GM12872 (cell line): ENCODE data around the gene HELT.

ENCODE experiments used
- CTCF ChIP-seq: IDR thresholded peaks from 3 replicates; pipeline ENCODE4 v1.5.1; 2011; ENCODE audit warnings: low read depth, mild to moderate bottlenecking, low read length, moderate library complexity; ENCODE audit not compliant: insufficient read depth

The HELT gene

GRCh38 chr4:185013417-185014125 is 4.7 kb upstream of the HELT start:
- TF ChIP-seq CTCF: no peak

- no peak for TF ChIP-seq CTCF
These were observed 3.2 kb upstream of the HELT start for GRCh38 chr4:185015108-185015507.

- no peak for TF ChIP-seq CTCF
These were observed 2.0 kb upstream of the HELT start for GRCh38 chr4:185016101-185016940.

GRCh38 chr4:185016946-185017758 is 1.1 kb upstream of the HELT start:
- TF ChIP-seq CTCF: no peak

GRCh38 chr4:185018834-185019455 is 655 bp downstream of the HELT start:
- no peak for TF ChIP-seq CTCF

- TF ChIP-seq CTCF: no peak
These were observed 1.4 kb downstream of the HELT start for GRCh38 chr4:185019456-185020292.
